Memory B cell (primary cell): ENCODE measurements around the gene KCNAB3.

Experiments used
- ATAC-seq: fragments of 150-1000 bp; cut with Tn5 transposase; 2 replicates; pipeline ENCODE4 v1.10.0; 2021; ENCODE audit warnings: low read depth, mild to moderate bottlenecking, moderate library complexity
- DNase-seq, 2 donors: peaks; one replicate each; pipeline ENCODE4 v3.0.0; 2022; ENCODE audit warnings: low spot score in 2 of 2
- H3K27ac Mint-ChIP-seq: one replicate; pipeline ENCODE4 v1.8.0; 2022; ENCODE audit warnings: mild to moderate bottlenecking, moderate library complexity, mixed read lengths
- H3K27me3 Mint-ChIP-seq: one replicate; pipeline ENCODE4 v1.8.0; 2022; ENCODE audit warnings: mixed read lengths
- H3K36me3 Mint-ChIP-seq: one replicate; pipeline ENCODE4 v1.8.0; 2022; ENCODE audit warnings: mild to moderate bottlenecking, mixed read lengths
- H3K4me1 Mint-ChIP-seq: one replicate; pipeline ENCODE4 v1.8.0; 2022; ENCODE audit warnings: mixed read lengths
- H3K4me3 Mint-ChIP-seq: one replicate; pipeline ENCODE4 v1.8.0; 2022; ENCODE audit warnings: mild to moderate bottlenecking, moderate library complexity, mixed read lengths
- H3K9me3 Mint-ChIP-seq: one replicate; pipeline ENCODE4 v1.8.0; 2022; ENCODE audit warnings: mixed read lengths

Gene KCNAB3

GRCh38 chr17:7951143-7951792 lies 21.6 kb upstream of the KCNAB3 start:
- Mint-ChIP-seq H3K4me1 (peaks cover 4% of the 10 kb centered on the region), H3K4me3 (no peak overlapping the region), H3K27ac (peak overlapping the region; percentile 76), H3K36me3 (peaks cover 22% of the 10 kb centered on the region), H3K9me3 (no peaks in the 10 kb centered on the region), H3K27me3 (no peaks in the 10 kb centered on the region)
- DNase-seq: peak in 1 of 2 donors; percentile 16
- peak; percentile 99 for ATAC-seq

GRCh38 chr17:7950578-7950977 lies 20.9 kb upstream of the KCNAB3 start:
- no peak for ATAC-seq
- H3K9me3 Mint-ChIP-seq: no peaks in the 10 kb centered on the region

DNA sequence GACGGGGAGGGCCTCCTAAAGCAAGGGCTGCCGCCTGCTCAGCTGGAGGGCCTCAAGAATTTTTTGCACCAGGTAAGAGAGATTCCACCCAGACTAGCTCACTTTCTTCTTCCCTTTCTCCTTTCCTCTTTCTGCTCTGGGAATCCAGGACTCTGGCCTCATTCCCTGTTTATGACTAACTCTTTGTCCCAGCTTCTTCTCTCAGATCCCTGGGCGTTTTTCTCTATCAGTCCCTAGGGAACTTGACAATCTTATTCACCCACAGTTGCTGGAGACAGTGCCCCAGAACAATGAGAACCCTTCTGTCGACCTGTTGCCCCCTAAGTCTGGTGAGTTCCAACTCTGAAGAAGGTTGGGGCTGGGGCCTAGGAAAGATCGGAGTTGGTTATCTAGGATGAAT lies 18.0 kb upstream of the KCNAB3 start:
- Mint-ChIP-seq H3K27ac (no peak overlapping the region), H3K27me3 (no peaks in the 10 kb centered on the region), H3K9me3 (no peaks in the 10 kb centered on the region), H3K36me3 (peaks cover 39% of the 10 kb centered on the region), H3K4me3 (no peak overlapping the region), H3K4me1 (peaks cover 6% of the 10 kb centered on the region)
- no peak for DNase-seq
- no peak for ATAC-seq

More at GRCh38 chr17:7950578-7950977, 20.9 kb upstream of the KCNAB3 start:
- Mint-ChIP-seq H3K4me1 (peaks cover 5% of the 10 kb centered on the region), H3K36me3 (peaks cover 27% of the 10 kb centered on the region), H3K27ac (no peak overlapping the region), H3K4me3 (no peak overlapping the region), H3K27me3 (no peaks in the 10 kb centered on the region)
- no peak for DNase-seq

GRCh38 chr17:7946441-7946840 lies 16.8 kb upstream of the KCNAB3 start:
- Mint-ChIP-seq H3K27me3 (no peaks in the 10 kb centered on the region), H3K9me3 (no peaks in the 10 kb centered on the region), H3K36me3 (peaks cover 39% of the 10 kb centered on the region), H3K27ac (no peak overlapping the region), H3K4me1 (peaks cover 4% of the 10 kb centered on the region), H3K4me3 (no peak overlapping the region)
- DNase-seq: no peak
- ATAC-seq: no peak

- DNase-seq (no peak), ATAC-seq (no peak)
- Mint-ChIP-seq H3K27me3 (no peaks in the 10 kb centered on the region), H3K4me3 (no peak overlapping the region), H3K4me1 (peaks cover 2% of the 10 kb centered on the region), H3K9me3 (no peaks in the 10 kb centered on the region), H3K36me3 (peaks cover 42% of the 10 kb centered on the region), H3K27ac (no peak overlapping the region)
Measured at GRCh38 chr17:7945651-7946050, 16.0 kb upstream of the KCNAB3 start.

GRCh38 chr17:7944326-7944725 lies 14.7 kb upstream of the KCNAB3 start:
- DNase-seq: no peak
- Mint-ChIP-seq H3K4me1 (peaks cover 2% of the 10 kb centered on the region), H3K27me3 (no peaks in the 10 kb centered on the region), H3K36me3 (peaks cover 49% of the 10 kb centered on the region), H3K4me3 (no peak overlapping the region), H3K27ac (no peak overlapping the region), H3K9me3 (no peaks in the 10 kb centered on the region)
- ATAC-seq: no peak

GRCh38 chr17:7943291-7943690 lies 13.6 kb upstream of the KCNAB3 start:
- peaks cover 2% of the 10 kb centered on the region for H3K4me1 Mint-ChIP-seq
- H3K36me3 Mint-ChIP-seq: peaks cover 42% of the 10 kb centered on the region
- H3K9me3 Mint-ChIP-seq: no peaks in the 10 kb centered on the region
- DNase-seq (no peak), ATAC-seq (no peak)
- H3K27ac Mint-ChIP-seq: no peak overlapping the region
- H3K4me3 Mint-ChIP-seq: no peak overlapping the region
- H3K27me3 Mint-ChIP-seq: no peaks in the 10 kb centered on the region

GRCh38 chr17:7940743-7941142 lies 11.1 kb upstream of the KCNAB3 start:
- ATAC-seq (no peak), DNase-seq (no peak)
- no peak overlapping the region for H3K27ac Mint-ChIP-seq
- H3K4me1 Mint-ChIP-seq: peaks cover 2% of the 10 kb centered on the region
- no peaks in the 10 kb centered on the region for H3K27me3 Mint-ChIP-seq
- no peaks in the 10 kb centered on the region for H3K9me3 Mint-ChIP-seq
- peaks cover 32% of the 10 kb centered on the region for H3K36me3 Mint-ChIP-seq
- no peak overlapping the region for H3K4me3 Mint-ChIP-seq

DNA sequence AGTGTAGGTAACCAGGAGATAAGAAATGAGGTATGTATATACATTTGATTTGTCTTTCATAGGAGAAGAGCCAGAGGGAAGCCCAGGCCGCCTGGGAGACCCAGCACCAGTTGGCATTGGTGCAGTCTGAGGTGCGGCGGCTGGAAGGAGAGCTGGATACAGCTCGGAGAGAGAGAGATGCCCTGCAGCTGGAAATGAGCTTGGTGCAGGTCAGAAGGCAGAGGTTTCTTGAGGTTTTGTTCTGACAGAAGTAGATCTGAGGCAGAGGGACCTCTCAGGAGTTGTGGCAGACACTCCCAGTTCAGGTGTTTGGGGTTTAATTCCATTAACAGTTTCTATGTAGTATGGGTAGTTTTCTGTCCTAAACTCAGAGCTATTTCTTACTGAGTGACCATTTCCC lies 10.4 kb upstream of the KCNAB3 start:
- no peak overlapping the region for H3K27ac Mint-ChIP-seq
- H3K4me3 Mint-ChIP-seq: no peak overlapping the region
- no peak for DNase-seq
- H3K27me3 Mint-ChIP-seq: no peaks in the 10 kb centered on the region
- H3K36me3 Mint-ChIP-seq: peaks cover 31% of the 10 kb centered on the region
- H3K4me1 Mint-ChIP-seq: no peaks in the 10 kb centered on the region
- H3K9me3 Mint-ChIP-seq: no peaks in the 10 kb centered on the region
- no peak for ATAC-seq

DNA sequence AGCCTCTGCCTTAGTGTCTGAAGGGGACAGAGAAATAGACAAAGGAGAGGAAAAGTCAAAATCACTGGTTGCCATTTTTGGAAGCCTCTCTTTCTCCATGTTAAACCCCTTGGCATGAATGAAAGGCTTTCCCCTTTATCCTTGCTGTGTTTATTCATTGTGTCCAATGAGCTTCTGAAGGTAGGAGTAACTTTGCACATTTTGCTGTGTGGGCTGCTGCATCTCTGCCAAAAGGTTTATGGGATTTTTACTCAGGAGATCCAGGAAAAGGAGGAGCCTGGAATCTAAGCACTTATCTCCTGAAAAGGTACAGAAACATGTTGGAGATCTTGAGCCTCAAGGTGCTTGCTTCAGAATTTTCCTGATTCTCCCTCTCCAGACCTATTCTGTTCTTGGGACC lies 6.2 kb upstream of the KCNAB3 start:
- Mint-ChIP-seq H3K27me3 (no peaks in the 10 kb centered on the region), H3K36me3 (peaks cover 20% of the 10 kb centered on the region), H3K4me1 (peaks cover 19% of the 10 kb centered on the region), H3K9me3 (no peaks in the 10 kb centered on the region), H3K4me3 (no peak overlapping the region), H3K27ac (no peak overlapping the region)
- no peak for ATAC-seq
- no peak for DNase-seq

GRCh38 chr17:7932949-7933348 lies 3.3 kb upstream of the KCNAB3 start:
- Mint-ChIP-seq H3K9me3 (no peaks in the 10 kb centered on the region), H3K27me3 (no peaks in the 10 kb centered on the region), H3K4me1 (peaks cover 20% of the 10 kb centered on the region), H3K4me3 (peak overlapping the region; percentile 92), H3K27ac (peak overlapping the region; percentile 92), H3K36me3 (peaks cover 9% of the 10 kb centered on the region)
- no peak for ATAC-seq
- no peak for DNase-seq

DNA sequence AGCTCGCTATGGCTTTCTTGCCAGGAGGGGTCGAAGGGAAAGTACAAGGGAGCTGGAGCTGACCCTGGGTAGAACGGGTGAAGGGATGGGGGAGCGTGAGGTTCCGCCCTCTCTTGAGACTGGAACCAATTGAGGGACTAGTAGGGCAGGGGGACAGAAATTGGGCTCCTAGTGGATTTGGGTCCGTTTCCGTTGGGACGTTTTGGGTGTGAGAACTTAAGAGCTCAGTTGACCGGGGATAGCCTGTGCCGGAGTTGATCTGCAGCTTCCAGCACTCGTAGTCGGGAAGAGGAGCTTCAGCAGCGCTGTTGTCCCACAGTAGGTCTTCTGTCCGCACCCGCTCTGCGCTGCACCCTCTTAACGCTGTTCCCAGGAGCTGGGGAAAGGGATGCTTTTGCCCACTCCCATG lies 2.8 kb upstream of the KCNAB3 start:
- Mint-ChIP-seq H3K4me1 (peaks cover 20% of the 10 kb centered on the region), H3K27me3 (no peaks in the 10 kb centered on the region), H3K9me3 (no peaks in the 10 kb centered on the region), H3K36me3 (peaks cover 10% of the 10 kb centered on the region), H3K4me3 (peak overlapping the region; percentile 92), H3K27ac (peak overlapping the region; percentile 92)
- ATAC-seq (peak; percentile 10), DNase-seq (peak in 1 of 2 donors; percentile 32)

DNA sequence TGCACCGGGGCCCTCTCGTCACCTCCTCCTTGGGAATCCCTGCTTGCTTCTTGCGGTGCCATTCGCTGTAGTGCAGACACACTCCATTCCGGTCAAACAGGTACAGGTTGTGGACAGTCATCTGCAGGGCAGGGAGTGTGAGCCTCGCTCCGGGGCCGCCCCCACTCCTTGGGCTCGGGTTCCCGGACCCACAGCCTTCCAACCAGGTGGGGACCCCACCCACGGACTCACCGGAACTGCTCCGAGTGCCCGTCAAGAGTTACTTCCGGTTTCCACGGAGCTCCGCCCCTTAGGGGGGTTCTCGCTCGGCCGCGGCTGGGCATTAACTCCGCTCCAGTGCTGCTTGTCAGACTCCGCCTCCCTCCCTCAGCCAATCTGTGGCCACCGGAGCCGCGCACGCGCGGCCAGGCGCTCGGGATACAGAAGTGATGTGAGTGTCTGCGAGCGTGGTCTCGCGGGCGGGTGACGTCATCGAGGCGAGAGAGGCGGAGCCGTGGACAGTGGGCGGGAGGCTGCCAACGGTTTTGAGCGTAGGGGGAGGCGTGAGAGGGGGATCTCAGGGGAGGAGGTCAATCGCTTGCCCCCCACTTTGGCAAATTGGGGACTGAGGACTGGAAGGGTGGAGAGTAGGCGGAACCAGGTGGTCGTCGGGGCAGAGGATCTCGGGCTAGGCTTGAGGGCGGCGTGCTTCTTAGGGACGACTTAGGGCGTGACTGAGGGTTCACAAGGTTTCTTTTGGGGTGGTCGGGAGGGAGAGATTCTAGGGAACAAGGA lies 2.2 kb upstream of the KCNAB3 start, which contains the start of the genes CNTROB and TRAPPC1:
CNTROB (plus strand) TSS at position 498 of the 774 bp plus-strand sequence. CDS start 874 bp downstream, outside the sequence.
TRAPPC1 (minus strand) TSS at position 238 of the 774 bp plus-strand sequence; CDS start at position 121, 117 bp downstream.
- H3K4me1 Mint-ChIP-seq: peaks cover 20% of the 10 kb centered on the region
- H3K9me3 Mint-ChIP-seq: no peaks in the 10 kb centered on the region
- DNase-seq (peak; percentile 97 to 99), ATAC-seq (peak; percentile 95)
- peak within 1 kb of the TSS; percentile 92 for H3K4me3 Mint-ChIP-seq
- H3K27ac Mint-ChIP-seq: peak within 1 kb of the TSS; percentile 92
- H3K36me3 Mint-ChIP-seq: peaks cover 8% of the 10 kb centered on the region
- no peaks in the 10 kb centered on the region for H3K27me3 Mint-ChIP-seq

- ATAC-seq: no peak
- DNase-seq: no peak
- Mint-ChIP-seq H3K27me3 (no peaks in the 10 kb centered on the region), H3K27ac (peak overlapping the region; percentile 92), H3K9me3 (no peaks in the 10 kb centered on the region), H3K4me1 (peaks cover 20% of the 10 kb centered on the region), H3K36me3 (peaks cover 6% of the 10 kb centered on the region), H3K4me3 (peak overlapping the region; percentile 92)
Measured at GRCh38 chr17:7930841-7931631, 1.4 kb upstream of the KCNAB3 start.
